Muscle layer of colon (tissue), 2 donors: ENCODE results near the gene PLAC1.

Experiments
- H3K27ac ChIP-seq: one replicate; pipeline ENCODE4 v1.7.0; 2013; ENCODE audit warnings: low read depth, mild to moderate bottlenecking, low read length, moderate library complexity
- H3K27me3 ChIP-seq, 2 donors: one replicate each; pipeline ENCODE4 v1.7.0; 2013; ENCODE audit warnings: low read length in 2 of 2, mild to moderate bottlenecking in 2 of 2; ENCODE audit not compliant: insufficient read depth in 2 of 2, control insufficient read depth in 1 of 2
- H3K36me3 ChIP-seq: one replicate; pipeline ENCODE4 v1.7.0; 2013; ENCODE audit warnings: mild to moderate bottlenecking, low read length; ENCODE audit not compliant: insufficient read depth
- H3K4me1 ChIP-seq: one replicate; pipeline ENCODE4 v1.7.0; 2013; ENCODE audit warnings: mild to moderate bottlenecking, low read length; ENCODE audit not compliant: insufficient read depth
- H3K4me3 ChIP-seq, 2 donors: one replicate each; pipeline ENCODE4 v1.7.0; 2013; ENCODE audit warnings: low read length in 2 of 2, low read depth in 1 of 2, mild to moderate bottlenecking in 1 of 2, moderate library complexity in 1 of 2
- H3K9ac ChIP-seq: one replicate; pipeline ENCODE4 v1.7.0; 2013; ENCODE audit warnings: low read length
- H3K9me3 ChIP-seq: one replicate; pipeline ENCODE4 v1.7.0; 2013; ENCODE audit warnings: mild to moderate bottlenecking, low read length
- donor health status: abdominal sarcoma.
- donor health status: Adenocarcinoma of cecum.

The PLAC1 gene

DNA sequence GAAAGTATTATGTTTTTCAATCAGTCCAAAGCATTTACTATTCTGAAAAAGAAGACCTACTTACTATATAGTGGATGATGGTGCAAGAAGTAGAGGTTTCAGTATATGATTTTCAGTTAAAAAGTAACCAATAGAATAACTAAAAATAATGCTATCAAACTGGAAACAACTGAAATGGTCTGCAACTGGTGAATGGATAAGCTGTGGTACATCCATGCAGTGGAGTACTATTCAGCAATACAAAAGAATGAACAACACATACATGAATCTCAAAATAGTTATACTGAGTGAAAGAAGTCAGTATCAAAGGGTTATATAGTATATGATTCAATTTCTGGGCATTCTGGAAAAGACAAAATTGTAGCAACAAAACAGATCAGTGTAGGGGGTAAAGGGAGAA, 55.9 kb downstream of the PLAC1 start:
- Histone ChIP-seq H3K4me1 (no peaks in the 10 kb centered on the region), H3K9me3 (no peaks in the 10 kb centered on the region), H3K27me3 (peaks cover 0 to 4% of the 10 kb centered on the region in 2 donors), H3K27ac (no peak overlapping the region), H3K9ac (no peak overlapping the region), H3K36me3 (no peaks in the 10 kb centered on the region), H3K4me3 (no peak overlapping the region)

DNA sequence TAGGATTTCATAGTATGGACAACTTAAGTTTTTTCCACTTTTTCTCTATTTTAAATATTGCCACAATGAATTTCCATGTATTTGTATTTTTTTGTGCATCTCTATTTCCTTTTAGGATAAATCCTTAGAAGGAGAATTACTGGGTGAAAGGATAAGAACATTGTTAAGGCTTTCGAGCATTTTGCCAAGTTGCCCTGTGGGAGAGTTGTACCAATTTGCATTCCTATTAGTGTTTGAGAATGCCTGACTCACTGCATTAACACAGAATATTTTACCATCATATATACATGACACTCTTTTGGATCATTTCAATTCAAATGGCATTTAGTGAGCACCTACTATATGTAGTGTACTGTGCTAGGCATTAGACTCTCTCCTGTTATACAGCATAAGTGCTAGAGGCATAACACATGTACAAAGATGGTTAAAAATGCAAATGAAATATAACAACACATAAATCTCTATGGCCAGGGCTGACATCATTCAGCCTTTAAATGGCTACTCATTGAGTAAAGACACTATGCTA, 57.0 kb downstream of the PLAC1 start:
- Histone ChIP-seq H3K4me1 (no peaks in the 10 kb centered on the region), H3K9ac (no peak overlapping the region), H3K4me3 (no peak overlapping the region), H3K27ac (no peak overlapping the region), H3K9me3 (no peaks in the 10 kb centered on the region), H3K36me3 (no peaks in the 10 kb centered on the region), H3K27me3 (peaks cover 0 to 4% of the 10 kb centered on the region in 2 donors)

DNA sequence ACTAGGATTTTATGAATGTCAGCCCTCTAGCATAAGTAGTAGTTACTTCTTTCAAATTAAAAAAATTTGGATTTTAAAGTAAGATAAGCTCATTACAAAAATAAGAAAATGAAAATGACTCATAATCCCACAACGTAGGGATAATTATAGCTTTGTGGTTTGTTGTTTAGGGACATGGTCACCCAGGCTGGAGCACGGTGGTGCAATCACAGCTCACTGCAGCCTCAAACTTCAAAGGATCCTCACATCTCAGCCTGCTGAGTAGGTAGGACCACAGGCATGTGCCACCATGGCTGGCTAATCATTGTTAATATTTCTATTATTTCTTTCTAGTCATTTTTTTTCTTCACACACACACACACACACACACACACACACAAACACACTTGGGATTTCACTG, 57.6 kb downstream of the PLAC1 start:
- no peak overlapping the region for H3K4me3 ChIP-seq
- H3K9ac ChIP-seq = no peak overlapping the region
- no peaks in the 10 kb centered on the region for H3K9me3 ChIP-seq
- no peaks in the 10 kb centered on the region for H3K4me1 ChIP-seq
- no peaks in the 10 kb centered on the region for H3K36me3 ChIP-seq
- H3K27ac ChIP-seq = no peak overlapping the region
- peaks cover 0 to 4% of the 10 kb centered on the region in 2 donors for H3K27me3 ChIP-seq

DNA sequence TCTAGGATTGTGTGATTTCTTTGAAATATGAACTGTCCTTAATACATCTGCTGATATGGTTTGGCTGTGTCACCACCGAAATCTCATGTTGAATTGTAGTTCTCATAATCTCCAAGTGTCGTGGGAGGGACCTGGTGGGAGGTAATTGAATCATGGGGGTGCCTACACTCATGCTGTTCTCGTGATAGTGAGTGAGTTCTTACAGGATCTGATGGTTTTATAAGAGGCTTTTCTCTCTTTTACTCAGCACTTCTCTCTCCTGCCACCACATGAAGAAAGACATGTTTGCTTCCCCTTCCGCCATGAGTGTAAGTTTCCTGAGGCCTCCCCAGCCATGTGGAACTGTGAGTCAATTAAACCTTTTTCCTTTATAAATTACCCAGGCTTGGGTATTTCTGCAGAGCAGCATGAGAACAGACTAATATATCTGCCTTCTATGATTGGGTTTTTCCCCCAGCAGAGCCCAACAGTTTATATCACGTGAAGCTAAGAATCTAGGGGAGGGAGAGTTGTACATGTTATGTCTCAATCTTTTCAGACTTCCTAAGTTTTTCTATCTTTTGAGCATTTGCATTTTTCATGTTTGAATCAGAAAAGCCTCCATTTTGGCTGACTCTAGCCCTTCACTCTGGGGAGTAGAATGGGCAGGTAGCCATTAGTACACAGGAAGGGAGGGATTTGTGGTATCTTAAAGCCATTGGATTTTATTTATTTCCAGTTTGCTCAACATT, 58.9 kb downstream of the PLAC1 start:
- no peak overlapping the region for H3K9ac ChIP-seq
- no peak overlapping the region for H3K4me3 ChIP-seq
- no peaks in the 10 kb centered on the region for H3K9me3 ChIP-seq
- H3K36me3 ChIP-seq = no peaks in the 10 kb centered on the region
- H3K27me3 ChIP-seq = peaks cover 0 to 4% of the 10 kb centered on the region in 2 donors
- no peaks in the 10 kb centered on the region for H3K4me1 ChIP-seq
- H3K27ac ChIP-seq = no peak overlapping the region

DNA sequence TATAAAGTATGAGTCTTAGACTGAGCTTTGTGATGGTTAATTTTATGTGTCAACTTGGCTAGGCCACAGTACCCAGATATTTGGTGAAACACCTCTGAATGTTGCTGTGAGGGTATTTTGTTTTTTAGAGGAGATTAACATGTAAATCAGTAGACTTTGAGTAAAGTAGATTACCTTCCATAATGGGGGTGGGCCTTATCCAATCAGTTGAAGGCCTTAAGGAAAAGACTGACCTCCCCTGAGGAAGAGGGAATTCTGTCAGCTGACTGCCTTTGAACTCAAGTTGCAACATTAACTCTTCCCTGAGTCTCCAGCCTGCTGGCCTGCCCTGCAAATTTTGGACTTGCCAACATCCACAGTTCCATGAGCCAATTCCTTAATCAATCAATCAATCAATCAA, 66.0 kb downstream of the PLAC1 start:
- Histone ChIP-seq H3K36me3 (no peaks in the 10 kb centered on the region), H3K27me3 (no peaks in the 10 kb centered on the region), H3K9ac (no peak overlapping the region), H3K9me3 (no peaks in the 10 kb centered on the region), H3K4me3 (no peak overlapping the region), H3K27ac (no peak overlapping the region), H3K4me1 (no peaks in the 10 kb centered on the region)

DNA sequence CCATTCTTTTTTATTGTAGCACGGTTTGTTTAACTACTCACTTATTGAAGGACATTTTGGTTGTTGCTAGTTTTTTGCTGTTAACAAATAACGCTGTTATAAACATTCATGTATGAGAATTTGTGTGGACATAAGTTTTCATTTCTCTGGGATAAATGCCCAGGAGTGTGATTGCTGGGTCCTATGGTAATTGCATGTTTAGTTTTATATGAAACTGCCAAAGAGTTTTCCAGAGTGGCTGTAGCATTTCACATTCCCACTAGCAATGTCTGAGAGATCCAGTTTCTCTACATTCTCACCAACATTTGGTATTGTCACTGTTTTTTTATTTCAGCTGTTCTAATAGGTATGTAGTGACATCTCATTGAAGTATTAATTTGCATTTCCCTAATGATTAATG, 66.8 kb downstream of the PLAC1 start:
- Histone ChIP-seq H3K36me3 (no peaks in the 10 kb centered on the region), H3K9me3 (no peaks in the 10 kb centered on the region), H3K4me1 (no peaks in the 10 kb centered on the region), H3K9ac (no peak overlapping the region), H3K27ac (no peak overlapping the region), H3K4me3 (no peak overlapping the region), H3K27me3 (no peaks in the 10 kb centered on the region)

DNA sequence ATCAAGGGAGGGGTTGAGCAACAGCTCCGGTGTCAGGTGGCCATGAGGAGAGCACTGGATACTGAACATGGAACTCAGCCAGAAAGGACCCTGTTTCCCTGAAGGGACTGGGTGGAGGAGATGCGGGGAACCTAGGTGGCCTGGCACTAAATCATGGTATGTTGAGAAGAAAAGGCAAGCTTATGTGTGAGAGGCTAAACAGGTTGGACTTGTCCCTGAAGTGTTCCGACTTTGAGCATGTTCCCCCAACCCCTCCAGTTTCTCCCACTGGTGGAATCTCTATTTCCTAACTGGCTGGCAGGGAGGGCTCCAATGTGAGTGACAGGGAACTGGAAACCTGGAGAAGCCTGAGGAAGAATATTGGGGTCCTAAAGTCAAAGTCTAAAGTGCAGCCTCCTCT, 69.5 kb downstream of the PLAC1 start:
- Histone ChIP-seq H3K36me3 (no peaks in the 10 kb centered on the region), H3K4me1 (no peaks in the 10 kb centered on the region), H3K9ac (no peak overlapping the region), H3K27ac (no peak overlapping the region), H3K9me3 (no peaks in the 10 kb centered on the region), H3K27me3 (no peaks in the 10 kb centered on the region), H3K4me3 (no peak overlapping the region)

DNA sequence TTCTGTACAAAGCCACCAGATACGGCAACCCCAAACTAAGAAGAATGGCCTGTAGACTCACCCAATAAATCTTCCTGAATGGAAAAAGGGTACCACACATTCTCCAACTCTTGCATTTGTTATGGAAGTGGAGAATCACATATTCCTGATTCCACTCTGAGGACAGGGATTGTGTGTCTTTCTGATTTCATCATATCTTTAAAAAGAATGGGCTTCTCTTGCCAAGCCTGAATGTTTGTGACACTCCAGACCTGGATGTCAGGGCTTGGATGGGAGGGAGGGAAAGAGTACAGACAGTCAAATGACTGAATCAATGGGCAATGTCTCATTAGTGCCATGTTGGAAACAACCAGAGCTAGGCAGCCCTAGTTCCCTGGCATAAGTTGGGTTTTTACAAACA, 77.4 kb downstream of the PLAC1 start:
- Histone ChIP-seq H3K27ac (no peak overlapping the region), H3K27me3 (peaks cover 3 to 4% of the 10 kb centered on the region in 2 donors), H3K4me3 (no peak overlapping the region), H3K4me1 (no peaks in the 10 kb centered on the region), H3K36me3 (no peaks in the 10 kb centered on the region), H3K9me3 (no peaks in the 10 kb centered on the region), H3K9ac (no peak overlapping the region)

DNA sequence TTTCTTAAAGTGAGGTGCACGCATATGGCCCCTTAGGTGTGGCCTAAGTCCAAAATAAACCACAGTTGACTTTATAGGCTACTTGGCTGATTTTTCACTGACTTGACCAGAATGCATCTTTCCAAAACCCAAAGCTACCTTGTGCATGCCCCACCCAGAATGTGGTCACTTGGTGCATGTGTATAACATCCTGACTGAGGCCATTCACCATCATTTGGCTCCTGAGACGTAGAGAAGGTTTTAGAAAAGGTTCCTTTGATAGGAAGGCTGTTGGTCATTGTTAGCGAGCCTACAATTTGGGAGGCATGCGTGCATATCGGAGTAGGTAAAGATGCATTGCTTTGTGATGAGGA, 84.6 kb downstream of the PLAC1 start:
- H3K9me3 ChIP-seq = no peaks in the 10 kb centered on the region
- no peaks in the 10 kb centered on the region for H3K36me3 ChIP-seq
- no peak overlapping the region for H3K4me3 ChIP-seq
- H3K4me1 ChIP-seq = no peaks in the 10 kb centered on the region
- H3K9ac ChIP-seq = no peak overlapping the region
- H3K27ac ChIP-seq = no peak overlapping the region
- peaks cover 3 to 8% of the 10 kb centered on the region in 2 donors for H3K27me3 ChIP-seq

DNA sequence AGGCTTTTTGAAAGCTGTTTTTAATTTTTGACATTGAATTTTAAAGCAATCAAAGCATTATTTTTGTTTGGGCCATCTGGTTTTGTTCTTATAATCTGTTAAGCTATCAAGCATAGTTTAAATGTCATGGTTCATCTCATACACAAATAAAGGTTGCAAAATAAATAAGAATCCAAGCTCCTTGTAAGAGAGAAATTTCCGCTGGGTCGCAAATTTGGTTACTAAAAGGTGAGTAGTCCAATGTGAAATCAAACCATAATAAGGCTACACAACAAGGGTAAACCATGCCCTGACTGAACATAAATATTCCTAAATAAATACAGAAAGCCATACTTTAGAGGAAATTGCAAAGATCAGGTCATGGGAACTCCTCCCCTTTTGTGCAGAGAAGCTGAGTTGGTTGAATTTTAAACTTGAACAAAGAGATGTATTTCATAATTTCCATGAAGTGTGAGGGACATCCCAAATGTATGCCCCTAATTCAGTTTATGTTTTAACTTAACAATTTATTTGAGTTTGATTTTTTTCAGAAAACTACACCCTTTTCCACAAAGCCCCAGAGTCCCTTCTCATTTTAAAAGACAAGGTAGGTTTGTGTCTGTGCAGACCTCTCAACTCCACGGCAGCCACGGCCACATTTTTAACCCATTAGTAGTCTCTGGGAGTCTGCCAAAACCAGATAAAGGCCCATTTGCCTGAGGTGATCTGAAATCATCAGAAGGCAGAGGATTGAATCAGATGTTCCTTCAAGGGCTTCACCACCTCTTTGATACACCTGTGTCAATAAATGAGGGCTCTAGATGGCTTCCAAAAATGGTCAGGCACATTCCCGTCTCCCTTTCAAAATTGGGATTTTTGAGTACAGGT, 85.2 kb downstream of the PLAC1 start:
- H3K9me3 ChIP-seq = no peaks in the 10 kb centered on the region
- H3K27me3 ChIP-seq = peaks cover 0 to 8% of the 10 kb centered on the region in 2 donors
- H3K9ac ChIP-seq = no peak overlapping the region
- no peak overlapping the region for H3K27ac ChIP-seq
- no peak overlapping the region for H3K4me3 ChIP-seq
- H3K36me3 ChIP-seq = no peaks in the 10 kb centered on the region
- H3K4me1 ChIP-seq = no peaks in the 10 kb centered on the region

DNA sequence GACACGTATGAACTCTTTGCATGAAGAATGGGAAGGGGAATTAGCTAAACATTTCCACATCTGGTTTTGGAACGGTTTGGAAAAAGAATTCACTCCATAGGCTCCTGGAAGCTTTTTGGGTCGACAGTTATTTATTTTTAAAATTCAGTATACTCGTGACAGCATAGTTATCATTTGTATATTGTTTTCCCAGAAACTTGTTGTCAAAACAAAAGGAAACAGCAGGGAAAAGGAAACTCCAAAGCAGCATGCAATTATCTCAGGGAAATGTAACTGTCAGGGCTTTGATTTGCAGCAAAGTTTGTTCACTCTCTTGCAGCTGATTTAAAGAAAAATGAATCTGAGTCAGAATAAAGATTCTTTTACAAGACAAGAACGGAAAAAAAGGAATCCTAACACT, 86.5 kb downstream of the PLAC1 start:
- Histone ChIP-seq H3K4me1 (no peaks in the 10 kb centered on the region), H3K27me3 (peaks cover 0 to 8% of the 10 kb centered on the region in 2 donors), H3K36me3 (no peaks in the 10 kb centered on the region), H3K27ac (no peak overlapping the region), H3K4me3 (no peak overlapping the region), H3K9ac (no peak overlapping the region), H3K9me3 (no peaks in the 10 kb centered on the region)
